Activated T-cell treated with anti-CD3 and anti-CD28 coated beads, Interleukin-2, amount 50 U/mL, for 24 hours (primary cell): ENCODE data around the gene ZNF436.
A peak's percentile ranks its signal among the peaks of the same experiment; 100 is the strongest.
"Not testable (repeated sequence)": the region's sequence is repeated elsewhere in the genome, so short reads cannot be mapped to it uniquely, and the experiment has no call there.

Source experiments
- DNase-seq: peaks from one replicate; pipeline ENCODE4 v3.0.0-alpha.2; 2020
- H3K27ac Mint-ChIP-seq: 2 replicates; pipeline ENCODE4 v1.8.0; 2020; ENCODE audit warnings: mild to moderate bottlenecking, mixed read lengths
- H3K27me3 Mint-ChIP-seq: 2 replicates; pipeline ENCODE4 v1.8.0; 2020; ENCODE audit warnings: mixed read lengths
- H3K36me3 Mint-ChIP-seq: 2 replicates; pipeline ENCODE4 v1.8.0; 2020; ENCODE audit warnings: low read depth, mixed read lengths
- H3K4me1 Mint-ChIP-seq: 2 replicates; pipeline ENCODE4 v1.8.0; 2020; ENCODE audit warnings: low read depth, mixed read lengths
- H3K4me3 Mint-ChIP-seq: 2 replicates; pipeline ENCODE4 v1.8.0; 2020; ENCODE audit warnings: mild to moderate bottlenecking, moderate library complexity, mixed read lengths
- H3K9me3 Mint-ChIP-seq: 2 replicates; pipeline ENCODE4 v1.8.0; 2020; ENCODE audit warnings: mixed read lengths

Gene ZNF436

GRCh38 chr1:23380719-23381118, 11.1 kb upstream of the ZNF436 start:
- no peaks in the 10 kb centered on the region for H3K4me1 Mint-ChIP-seq
- DNase-seq: no peak
- no peaks in the 10 kb centered on the region for H3K27me3 Mint-ChIP-seq
- H3K36me3 Mint-ChIP-seq: peaks cover 6% of the 10 kb centered on the region
- no peaks in the 10 kb centered on the region for H3K9me3 Mint-ChIP-seq
- no peak overlapping the region for H3K27ac Mint-ChIP-seq
- H3K4me3 Mint-ChIP-seq: no peak overlapping the region

GRCh38 chr1:23380236-23380635, 10.6 kb upstream of the ZNF436 start:
- not testable (repeated sequence) for DNase-seq, H3K27ac Mint-ChIP-seq, H3K27me3 Mint-ChIP-seq, H3K4me3 Mint-ChIP-seq, H3K9me3 Mint-ChIP-seq, H3K36me3 Mint-ChIP-seq, H3K4me1 Mint-ChIP-seq

- peaks cover 2% of the 10 kb centered on the region for H3K36me3 Mint-ChIP-seq
- no peak overlapping the region for H3K27ac Mint-ChIP-seq
- no peaks in the 10 kb centered on the region for H3K27me3 Mint-ChIP-seq
- no peaks in the 10 kb centered on the region for H3K9me3 Mint-ChIP-seq
- no peak overlapping the region for H3K4me3 Mint-ChIP-seq
- H3K4me1 Mint-ChIP-seq: no peaks in the 10 kb centered on the region
- DNase-seq: no peak
Measured at GRCh38 chr1:23376890-23377811, 7.5 kb upstream of the ZNF436 start.

GRCh38 chr1:23374079-23374735, 4.6 kb upstream of the ZNF436 start:
- not testable (repeated sequence) for H3K36me3 Mint-ChIP-seq, H3K9me3 Mint-ChIP-seq, H3K27me3 Mint-ChIP-seq, H3K4me3 Mint-ChIP-seq, H3K27ac Mint-ChIP-seq, DNase-seq
- peaks cover 15% of the 10 kb centered on the region for H3K4me1 Mint-ChIP-seq

GRCh38 chr1:23371987-23372880, 2.6 kb upstream of the ZNF436 start:
- Mint-ChIP-seq H3K4me1 (peaks cover 22% of the 10 kb centered on the region), H3K27ac (no peak overlapping the region), H3K27me3 (no peaks in the 10 kb centered on the region), H3K4me3 (no peak overlapping the region), H3K36me3 (peaks cover 17% of the 10 kb centered on the region), H3K9me3 (no peaks in the 10 kb centered on the region)
- no peak for DNase-seq

DNA sequence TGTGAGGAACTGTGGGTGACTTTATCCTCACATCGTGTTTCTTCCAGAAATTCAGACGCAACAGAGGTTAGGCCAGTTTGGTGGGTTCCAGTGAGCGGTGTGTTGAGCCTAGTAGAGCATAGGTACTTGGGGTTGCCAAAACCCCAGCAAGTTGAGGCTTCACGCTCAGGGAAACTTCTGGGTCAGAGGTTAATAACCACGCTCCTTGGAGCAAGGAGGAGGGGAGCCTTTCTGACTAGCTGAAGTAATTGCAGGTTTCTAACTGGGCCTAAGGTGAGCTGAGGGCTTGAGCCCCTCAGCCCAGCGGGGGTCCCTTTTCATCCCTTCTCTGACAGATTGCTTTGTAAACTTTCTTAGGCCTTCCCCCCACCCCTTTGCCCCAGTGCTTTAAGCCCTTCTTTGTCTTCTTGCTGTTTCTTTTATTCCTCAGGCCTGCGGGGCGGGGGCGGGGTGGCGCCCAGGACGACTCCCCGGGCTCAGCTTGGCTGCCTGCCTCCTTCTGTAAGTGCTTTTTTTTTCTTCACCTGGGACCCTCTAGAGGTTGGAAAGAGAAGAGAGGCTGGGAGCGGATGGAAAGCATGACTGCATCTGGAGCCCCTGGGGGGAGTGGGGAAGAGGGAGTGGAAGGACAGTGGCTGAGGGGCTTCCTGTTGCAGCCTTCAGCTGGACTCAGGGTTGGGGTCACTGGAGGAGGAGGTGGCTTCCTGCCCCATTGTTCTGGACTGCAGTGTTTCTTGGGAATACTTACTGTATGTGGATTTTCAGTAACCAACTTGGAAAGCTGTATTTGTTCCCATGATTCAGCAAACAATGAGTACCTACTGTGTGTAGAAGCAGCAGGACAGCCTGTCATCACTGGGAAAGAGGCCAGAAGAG, 1.3 kb upstream of the ZNF436 start:
- Mint-ChIP-seq H3K27ac (no peak overlapping the region), H3K36me3 (peaks cover 30% of the 10 kb centered on the region), H3K4me3 (peak overlapping the region; percentile 4), H3K27me3 (no peaks in the 10 kb centered on the region), H3K9me3 (peaks cover 2% of the 10 kb centered on the region), H3K4me1 (peaks cover 34% of the 10 kb centered on the region)
- DNase-seq: no peak

DNA sequence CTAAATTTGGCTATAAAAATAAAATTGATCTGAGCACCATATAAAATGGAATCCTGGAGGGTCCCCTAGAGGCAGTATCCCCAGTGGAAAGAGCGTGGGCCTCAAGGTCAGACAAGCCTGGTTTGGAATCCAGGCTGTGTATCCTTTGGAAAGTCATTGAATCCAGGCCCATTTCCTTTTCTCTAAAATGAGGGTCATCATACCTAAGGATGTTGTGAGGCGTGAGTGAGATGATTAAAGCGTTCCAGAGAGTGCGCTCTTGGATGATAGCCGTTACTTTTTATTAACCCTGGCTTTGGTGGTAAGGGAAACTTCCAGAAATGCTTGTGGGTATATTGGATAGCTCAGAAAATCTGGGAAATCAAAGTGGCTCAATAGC, 683 bp upstream of the ZNF436 start:
- Mint-ChIP-seq H3K27ac (no peak overlapping the region), H3K9me3 (peaks cover 2% of the 10 kb centered on the region), H3K4me3 (peak overlapping the region; percentile 93), H3K4me1 (peaks cover 35% of the 10 kb centered on the region), H3K36me3 (peaks cover 34% of the 10 kb centered on the region), H3K27me3 (no peaks in the 10 kb centered on the region)
- no peak for DNase-seq

- peak; percentile 90 for DNase-seq
- Mint-ChIP-seq H3K27me3 (no peaks in the 10 kb centered on the region), H3K27ac (peak overlapping the region; percentile 99), H3K4me3 (peak overlapping the region; percentile 93), H3K36me3 (peaks cover 47% of the 10 kb centered on the region), H3K9me3 (peaks cover 2% of the 10 kb centered on the region), H3K4me1 (peaks cover 35% of the 10 kb centered on the region)
Measured at GRCh38 chr1:23368562-23369334, 888 bp downstream of the ZNF436 start.

DNA sequence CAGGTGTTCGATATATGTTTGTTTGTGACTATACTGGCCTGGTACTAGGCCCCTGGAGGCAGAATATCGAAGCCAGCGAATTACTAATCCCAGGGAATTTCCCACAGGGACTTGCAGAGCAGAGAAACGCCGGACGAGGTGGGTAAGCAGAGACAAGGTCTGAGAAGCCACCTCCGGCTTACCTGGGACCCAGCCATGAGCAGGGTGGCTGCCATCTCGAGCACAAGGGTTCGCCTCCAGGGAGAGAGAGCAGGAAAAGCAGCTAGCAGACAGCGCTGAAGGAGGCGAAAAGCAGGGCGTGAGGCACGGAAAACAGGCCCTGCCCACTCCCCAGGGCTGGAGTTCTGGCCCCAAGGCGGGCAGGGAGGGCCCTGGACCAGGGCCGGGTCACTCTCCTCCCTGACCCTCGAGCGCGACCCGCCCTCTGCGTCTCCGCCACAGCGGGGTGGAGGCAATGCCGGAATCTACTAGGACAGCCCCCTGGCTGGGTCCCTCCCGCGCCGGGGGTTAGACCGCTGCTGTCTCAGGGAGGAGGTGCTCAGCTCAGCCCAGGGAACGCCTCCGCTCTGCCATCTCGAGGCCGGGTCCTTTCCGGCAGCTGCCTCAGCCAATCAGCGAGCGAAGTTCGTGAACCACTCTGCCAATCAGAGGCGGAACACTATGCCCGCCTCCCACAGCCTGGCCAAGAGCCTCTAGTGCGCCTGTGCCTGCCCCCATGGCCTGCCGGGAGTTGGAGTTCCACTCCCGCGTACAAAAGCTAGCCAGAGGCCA, 1.7 kb downstream of the ZNF436 start:
- Mint-ChIP-seq H3K27ac (peak overlapping the region; percentile 99), H3K36me3 (peaks cover 55% of the 10 kb centered on the region), H3K4me3 (peak overlapping the region; percentile 93), H3K4me1 (peaks cover 35% of the 10 kb centered on the region), H3K9me3 (peaks cover 7% of the 10 kb centered on the region), H3K27me3 (no peaks in the 10 kb centered on the region)
- DNase-seq: peak; percentile 95

DNA sequence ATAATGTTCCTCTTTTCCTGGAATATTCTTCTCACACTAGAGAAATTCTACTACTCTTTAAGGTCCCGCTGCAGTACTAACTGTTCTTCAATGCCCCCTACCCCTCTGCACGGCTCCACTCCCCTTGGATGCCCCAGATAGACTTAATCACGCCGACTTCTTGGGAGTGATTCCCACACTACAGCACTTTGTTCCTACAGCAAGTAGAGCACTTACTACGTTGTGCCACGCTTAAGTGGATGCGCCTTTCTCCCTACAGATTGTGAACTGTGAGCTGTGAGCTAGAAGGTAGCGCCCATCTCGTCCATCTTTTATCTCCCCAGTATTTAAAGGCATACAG, 2.2 kb downstream of the ZNF436 start:
- H3K27ac Mint-ChIP-seq: peak overlapping the region; percentile 99
- peaks cover 11% of the 10 kb centered on the region for H3K9me3 Mint-ChIP-seq
- peaks cover 35% of the 10 kb centered on the region for H3K4me1 Mint-ChIP-seq
- peak overlapping the region; percentile 93 for H3K4me3 Mint-ChIP-seq
- H3K27me3 Mint-ChIP-seq: no peaks in the 10 kb centered on the region
- DNase-seq: peak; percentile 30
- H3K36me3 Mint-ChIP-seq: peaks cover 60% of the 10 kb centered on the region

GRCh38 chr1:23366598-23366997, 3.0 kb downstream of the ZNF436 start:
- Mint-ChIP-seq H3K27me3 (no peaks in the 10 kb centered on the region), H3K4me1 (peaks cover 35% of the 10 kb centered on the region), H3K9me3 (peaks cover 18% of the 10 kb centered on the region), H3K36me3 (peaks cover 67% of the 10 kb centered on the region), H3K27ac (no peak overlapping the region), H3K4me3 (peak overlapping the region; percentile 93)
- DNase-seq: no peak

- Mint-ChIP-seq H3K27ac (no peak overlapping the region), H3K4me1 (peaks cover 35% of the 10 kb centered on the region), H3K9me3 (peaks cover 23% of the 10 kb centered on the region), H3K36me3 (peaks cover 71% of the 10 kb centered on the region), H3K4me3 (no peak overlapping the region), H3K27me3 (no peaks in the 10 kb centered on the region)
- DNase-seq: no peak
Measured at GRCh38 chr1:23366146-23366545, 3.5 kb downstream of the ZNF436 start.
